HG02884 (cell line): Measurements from ENCODE around the gene OPN5.

ENCODE experiments used
- ATAC-seq: cut with Tn5 transposase; IDR thresholded peaks from one replicate; pipeline ENCODE4 v1.9.1; 2021; ENCODE audit warnings: mild to moderate bottlenecking, moderate library complexity; ENCODE audit not compliant: unreplicated experiment

Gene OPN5

GRCh38 chr6:47787620-47788497 is 6.0 kb downstream of the OPN5 start:
- ATAC-seq, result no peak

- ATAC-seq, result no peak
Observed at GRCh38 chr6:47788498-47788884, 6.7 kb downstream of the OPN5 start.

GRCh38 chr6:47789553-47789952 is 7.7 kb downstream of the OPN5 start:
- ATAC-seq, result no peak

GRCh38 chr6:47792216-47792733 is 10.4 kb downstream of the OPN5 start:
- no peak for ATAC-seq

GRCh38 chr6:47794577-47795135 is 12.8 kb downstream of the OPN5 start:
- ATAC-seq, result no peak

- ATAC-seq, result no peak
Observed at GRCh38 chr6:47801984-47802383, 20.2 kb downstream of the OPN5 start.

- ATAC-seq, result no peak
Observed at GRCh38 chr6:47804821-47805220, 23.0 kb downstream of the OPN5 start.

- no peak for ATAC-seq
Observed at GRCh38 chr6:47809873-47810272, 28.0 kb downstream of the OPN5 start.

- no peak for ATAC-seq
Observed at GRCh38 chr6:47810885-47811284, 29.1 kb downstream of the OPN5 start.

GRCh38 chr6:47811443-47811842 is 29.6 kb downstream of the OPN5 start:
- no peak for ATAC-seq

- ATAC-seq, result no peak
Observed at GRCh38 chr6:47817749-47818148, 35.9 kb downstream of the OPN5 start.

- no peak for ATAC-seq
Observed at GRCh38 chr6:47819461-47819860, 37.6 kb downstream of the OPN5 start.

- no peak for ATAC-seq
Observed at GRCh38 chr6:47822856-47823554, 41.2 kb downstream of the OPN5 start.

GRCh38 chr6:47832386-47833100 is 50.7 kb downstream of the OPN5 start:
- ATAC-seq, result no peak

GRCh38 chr6:47834196-47834595 is 52.4 kb downstream of the OPN5 start:
- ATAC-seq, result no peak

GRCh38 chr6:47836046-47836445 is 54.2 kb downstream of the OPN5 start:
- no peak for ATAC-seq

GRCh38 chr6:47836639-47837038 is 54.8 kb downstream of the OPN5 start:
- ATAC-seq, result no peak

GRCh38 chr6:47839645-47840044 is 57.8 kb downstream of the OPN5 start:
- ATAC-seq, result no peak

- no peak for ATAC-seq
Observed at GRCh38 chr6:47844881-47845280, 63.0 kb downstream of the OPN5 start.

GRCh38 chr6:47846752-47847151 is 64.9 kb downstream of the OPN5 start:
- ATAC-seq, result no peak

- ATAC-seq, result no peak
Observed at GRCh38 chr6:47851091-47851490, 69.3 kb downstream of the OPN5 start.
